Ascending aorta (tissue), 2 donors: ENCODE results near the gene SLC37A2. TPM values are rescaled to one million over a fixed set of nuclear protein-coding genes. Genes with fewer than 3 reads are reported as not detected.

Experiments
- DNase-seq, 2 donors: peaks; one replicate each; pipeline ENCODE4 v3.0.0-alpha.2; 2019; ENCODE audit warnings: low spot score in 2 of 2
- H3K27ac ChIP-seq, 2 donors: fragments of 200-600 bp; sonication (generic); one replicate each; pipeline ENCODE4 v1.5.1; 2016 to 2017; ENCODE audit warnings: mild to moderate bottlenecking in 1 of 2
- H3K27me3 ChIP-seq: fragments of 200-600 bp; sonication (generic); one replicate; pipeline ENCODE4 v1.5.1; 2017
- H3K36me3 ChIP-seq, 2 donors: fragments of 200-600 bp; sonication (generic); one replicate each; pipeline ENCODE4 v1.5.1; 2016
- H3K4me1 ChIP-seq, 2 donors: fragments of 200-600 bp; sonication (generic); one replicate each; pipeline ENCODE4 v1.5.1; 2016 to 2017; ENCODE audit warnings: mild to moderate bottlenecking in 1 of 2
- H3K4me3 ChIP-seq, 2 donors: fragments of 200-600 bp; sonication (generic); one replicate each; pipeline ENCODE4 v1.5.1; 2016 to 2017; ENCODE audit warnings: mild to moderate bottlenecking in 1 of 2
- H3K9me3 ChIP-seq, 2 donors: fragments of 200-600 bp; sonication (generic); one replicate each; pipeline ENCODE4 v1.5.1; 2016
- CTCF ChIP-seq, 3 experiments: fragments of 200-600 bp in 2 of 3; fragments of 450-650 bp in 1 of 3; sonication (generic) in 2 of 3; IDR thresholded peaks; one replicate each; pipeline ENCODE4 v1.5.1; 2016 to 2019; ENCODE audit warnings: antibody characterized with exemption in 3 of 3, mild to moderate bottlenecking in 1 of 3, moderate library complexity in 1 of 3
- intact Hi-C: fragments of 100-400 bp; cut with DNase I; formaldehyde crosslinking; loops from one replicate; pipeline ENCODE4 v1.15.1; 2023
- total RNA-seq: library from RNA; depleted of rRNA; stranded (reverse); fragments of >200 nt; gene quantifications from one replicate; pipeline ENCODE4 v1.1.0, GENCODE V29; 2016

The SLC37A2 gene
- total RNA-seq, 1 donor from 2014 or later: 1.5 TPM

GRCh38 chr11:125129316-125129993 lies 66.3 kb downstream of the SLC37A2 start:
- H3K4me1 ChIP-seq: no peaks in the 10 kb centered on the region
- no peak overlapping the region for H3K4me3 ChIP-seq
- H3K9me3 ChIP-seq: no peaks in the 10 kb centered on the region
- H3K27me3 ChIP-seq: no peaks in the 10 kb centered on the region
- no peak for TF ChIP-seq CTCF (IDR thresholded peaks at IDR 0.05)
- H3K36me3 ChIP-seq: no peaks in the 10 kb centered on the region
- no peak overlapping the region for H3K27ac ChIP-seq
- DNase-seq: no peak
- intact Hi-C loops: no loop called here

DNA sequence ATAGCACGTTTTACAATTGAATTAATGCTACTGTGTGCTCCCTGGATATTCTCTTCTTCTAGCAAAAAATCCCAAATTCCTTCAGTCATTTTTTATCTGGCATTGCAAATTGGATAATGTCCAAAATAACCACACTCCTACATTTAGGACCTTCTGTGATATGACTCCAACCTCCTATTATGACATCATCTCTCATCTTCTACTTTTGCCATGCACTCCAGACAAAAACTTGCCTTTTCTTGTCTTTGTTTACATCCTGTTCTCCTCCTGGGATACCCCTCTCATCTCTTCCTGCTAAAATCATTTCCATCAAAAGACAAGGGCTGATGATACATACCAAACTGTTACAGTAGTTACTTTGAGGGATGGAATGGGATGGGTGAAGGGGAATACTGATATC lies 69.0 kb downstream of the SLC37A2 start:
- no peak for TF ChIP-seq CTCF (IDR thresholded peaks at IDR 0.05)
- Histone ChIP-seq H3K4me3 (no peak overlapping the region), H3K27me3 (no peaks in the 10 kb centered on the region), H3K36me3 (no peaks in the 10 kb centered on the region), H3K27ac (no peak overlapping the region), H3K4me1 (no peaks in the 10 kb centered on the region), H3K9me3 (no peaks in the 10 kb centered on the region)
- DNase-seq: no peak
- intact Hi-C loops: no loop called here

- H3K27ac ChIP-seq: no peak overlapping the region
- TF ChIP-seq CTCF (IDR thresholded peaks at IDR 0.05): no peak
- H3K27me3 ChIP-seq: no peaks in the 10 kb centered on the region
- intact Hi-C loops: no loop called here
- no peaks in the 10 kb centered on the region for H3K9me3 ChIP-seq
- no peak for DNase-seq
- no peaks in the 10 kb centered on the region for H3K36me3 ChIP-seq
- no peaks in the 10 kb centered on the region for H3K4me1 ChIP-seq
- no peak overlapping the region for H3K4me3 ChIP-seq
Measured at GRCh38 chr11:125132596-125132995, 69.5 kb downstream of the SLC37A2 start.

DNA sequence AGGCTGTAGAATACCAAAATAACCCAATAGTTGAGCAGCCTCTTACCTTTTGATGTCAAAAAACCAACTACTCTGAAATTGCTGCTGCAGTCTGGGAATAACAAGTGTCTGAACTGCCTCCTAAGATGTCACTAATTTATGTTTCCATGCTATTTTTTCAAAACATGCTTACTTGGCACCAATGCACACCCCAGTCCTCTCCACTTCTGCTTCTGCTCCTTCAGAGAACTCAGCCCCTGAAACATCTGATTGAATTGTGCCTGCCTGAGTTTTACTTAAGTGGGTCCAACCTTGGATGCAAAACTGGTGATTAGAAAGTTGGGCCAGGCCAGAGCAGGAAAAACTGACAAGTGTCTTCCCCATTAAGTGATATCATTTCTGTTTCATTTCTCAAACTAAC lies 72.9 kb downstream of the SLC37A2 start:
- no peaks in the 10 kb centered on the region for H3K9me3 ChIP-seq
- no peaks in the 10 kb centered on the region for H3K4me1 ChIP-seq
- intact Hi-C loops: no loop called here
- no peaks in the 10 kb centered on the region for H3K36me3 ChIP-seq
- peak in 1 of 2 donors; percentile 19 for DNase-seq
- no peak overlapping the region for H3K4me3 ChIP-seq
- H3K27ac ChIP-seq: no peak overlapping the region
- TF ChIP-seq CTCF (IDR thresholded peaks at IDR 0.05): no peak
- H3K27me3 ChIP-seq: no peaks in the 10 kb centered on the region

GRCh38 chr11:125138966-125139365 lies 75.9 kb downstream of the SLC37A2 start:
- H3K27me3 ChIP-seq: no peaks in the 10 kb centered on the region
- H3K36me3 ChIP-seq: no peaks in the 10 kb centered on the region
- peak in 1 of 2 donors; percentile 58 for DNase-seq
- H3K9me3 ChIP-seq: no peaks in the 10 kb centered on the region
- no peak overlapping the region for H3K4me3 ChIP-seq
- H3K4me1 ChIP-seq: no peaks in the 10 kb centered on the region
- H3K27ac ChIP-seq: no peak overlapping the region
- intact Hi-C loops: no loop called here
- TF ChIP-seq CTCF (IDR thresholded peaks at IDR 0.05): no peak

DNA sequence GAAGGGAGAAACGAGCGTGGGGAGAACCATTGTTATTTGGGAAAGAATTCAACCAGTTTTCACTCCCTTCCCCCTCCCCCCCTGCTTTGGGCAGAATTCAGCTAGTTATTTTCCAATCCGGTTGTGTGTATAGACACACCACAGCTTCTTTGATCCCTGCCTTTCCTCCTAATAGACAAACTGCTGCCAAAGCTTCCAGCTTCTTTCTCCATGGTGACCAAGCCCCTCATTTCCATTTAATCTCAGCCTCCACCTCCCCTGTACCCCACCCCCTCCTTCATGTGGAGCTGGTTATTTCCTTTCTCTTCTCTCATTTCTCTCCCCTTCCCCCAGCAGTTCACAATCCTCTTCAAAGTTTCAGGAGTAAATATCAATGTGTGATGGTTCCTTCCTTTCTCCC lies 76.7 kb downstream of the SLC37A2 start:
- H3K36me3 ChIP-seq: no peaks in the 10 kb centered on the region
- intact Hi-C loops: loop anchor here (2.0 kb wide), 1 partner anchor 179 kb away; no protein-coding TSS in a partner anchor
- no peak for DNase-seq
- H3K27me3 ChIP-seq: no peaks in the 10 kb centered on the region
- no peak overlapping the region for H3K4me3 ChIP-seq
- no peak overlapping the region for H3K27ac ChIP-seq
- TF ChIP-seq CTCF (IDR thresholded peaks at IDR 0.05): no peak
- no peaks in the 10 kb centered on the region for H3K4me1 ChIP-seq
- H3K9me3 ChIP-seq: no peaks in the 10 kb centered on the region
